GM12873 (cell line): ENCODE measurements around the gene LGALS3BP.

ENCODE experiments used
- TF ChIP-seq, protein P1 (sequence below): IDR thresholded peaks from 2 replicates; pipeline ENCODE4 v1.5.1; 2012; ENCODE audit warnings: low read depth, mild to moderate bottlenecking, moderate library complexity, low read length, control low read depth; ENCODE audit not compliant: insufficient read depth; ENCODE audit errors: missing control alignments

The LGALS3BP gene

GRCh38 chr17:78940258-78940657 lies 39.5 kb downstream of the LGALS3BP start:
- TF ChIP-seq, protein P1, sequence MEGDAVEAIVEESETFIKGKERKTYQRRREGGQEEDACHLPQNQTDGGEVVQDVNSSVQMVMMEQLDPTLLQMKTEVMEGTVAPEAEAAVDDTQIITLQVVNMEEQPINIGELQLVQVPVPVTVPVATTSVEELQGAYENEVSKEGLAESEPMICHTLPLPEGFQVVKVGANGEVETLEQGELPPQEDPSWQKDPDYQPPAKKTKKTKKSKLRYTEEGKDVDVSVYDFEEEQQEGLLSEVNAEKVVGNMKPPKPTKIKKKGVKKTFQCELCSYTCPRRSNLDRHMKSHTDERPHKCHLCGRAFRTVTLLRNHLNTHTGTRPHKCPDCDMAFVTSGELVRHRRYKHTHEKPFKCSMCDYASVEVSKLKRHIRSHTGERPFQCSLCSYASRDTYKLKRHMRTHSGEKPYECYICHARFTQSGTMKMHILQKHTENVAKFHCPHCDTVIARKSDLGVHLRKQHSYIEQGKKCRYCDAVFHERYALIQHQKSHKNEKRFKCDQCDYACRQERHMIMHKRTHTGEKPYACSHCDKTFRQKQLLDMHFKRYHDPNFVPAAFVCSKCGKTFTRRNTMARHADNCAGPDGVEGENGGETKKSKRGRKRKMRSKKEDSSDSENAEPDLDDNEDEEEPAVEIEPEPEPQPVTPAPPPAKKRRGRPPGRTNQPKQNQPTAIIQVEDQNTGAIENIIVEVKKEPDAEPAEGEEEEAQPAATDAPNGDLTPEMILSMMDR, result no peak

- TF ChIP-seq, protein P1, result no peak
These were observed 40.1 kb downstream of the LGALS3BP start for GRCh38 chr17:78939615-78940014.

DNA sequence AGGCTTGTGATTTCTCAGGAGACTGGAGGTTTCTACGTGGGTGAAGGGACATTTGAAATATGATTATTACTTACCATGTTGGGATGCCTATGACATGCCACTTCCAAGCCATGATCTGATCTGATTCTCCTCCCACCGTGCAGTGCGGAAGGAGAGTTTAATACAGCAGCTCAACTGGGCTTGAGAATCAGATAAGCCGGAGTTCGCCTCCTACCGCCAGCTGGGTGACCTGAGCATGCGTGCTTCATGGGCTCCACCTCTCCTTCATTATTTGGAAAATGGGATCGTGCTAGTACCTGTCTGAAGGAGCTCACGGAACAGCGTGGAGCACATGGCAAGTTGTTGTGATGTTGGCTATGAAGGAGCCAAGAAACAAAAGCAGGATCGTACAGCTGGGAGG lies 42.2 kb downstream of the LGALS3BP start:
- TF ChIP-seq, protein P1, result no peak

DNA sequence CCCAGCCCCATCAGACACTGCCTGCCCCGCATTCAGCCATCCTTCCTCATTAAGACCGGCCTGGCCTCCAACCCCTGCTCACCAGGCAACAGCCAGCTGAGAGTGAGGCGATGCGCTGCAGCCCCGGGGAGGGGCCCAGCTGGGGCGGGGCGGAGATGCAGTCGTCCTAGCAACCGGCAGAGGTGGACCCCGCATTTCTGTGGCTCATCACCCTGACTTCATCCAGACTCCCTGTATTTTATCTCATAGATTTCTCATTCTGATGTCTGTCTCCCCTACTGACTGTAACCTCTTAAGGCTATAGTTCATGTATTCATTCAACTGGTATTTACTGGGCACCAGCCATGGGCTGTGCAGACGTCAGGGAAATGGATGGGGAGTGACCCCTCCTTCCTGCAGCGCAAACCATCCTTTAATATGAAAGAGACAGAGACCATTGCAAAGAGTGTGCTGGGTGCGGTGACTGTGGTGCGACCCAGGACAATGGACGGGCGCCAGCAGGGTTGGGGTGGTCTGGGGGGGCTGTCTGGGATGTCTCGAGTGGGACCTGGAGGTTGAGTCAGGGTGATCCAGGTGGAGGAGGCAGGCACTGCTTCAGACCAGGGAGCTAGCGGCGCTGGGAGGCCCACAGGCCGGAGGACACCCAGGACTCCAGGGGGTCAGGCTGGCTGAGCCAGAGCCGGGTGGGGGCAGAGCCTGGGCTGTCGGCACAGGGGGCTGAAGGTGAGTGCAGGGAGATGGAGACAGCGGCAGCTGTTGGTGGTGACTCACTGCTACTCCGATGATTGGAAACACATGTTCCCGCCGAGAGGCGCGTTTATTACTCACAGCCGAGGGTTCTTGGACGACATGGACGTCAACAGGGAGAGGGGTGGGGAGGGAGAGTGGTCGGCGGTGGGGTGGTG lies 44.1 kb downstream of the LGALS3BP start:
- TF ChIP-seq, protein P1, result no peak

DNA sequence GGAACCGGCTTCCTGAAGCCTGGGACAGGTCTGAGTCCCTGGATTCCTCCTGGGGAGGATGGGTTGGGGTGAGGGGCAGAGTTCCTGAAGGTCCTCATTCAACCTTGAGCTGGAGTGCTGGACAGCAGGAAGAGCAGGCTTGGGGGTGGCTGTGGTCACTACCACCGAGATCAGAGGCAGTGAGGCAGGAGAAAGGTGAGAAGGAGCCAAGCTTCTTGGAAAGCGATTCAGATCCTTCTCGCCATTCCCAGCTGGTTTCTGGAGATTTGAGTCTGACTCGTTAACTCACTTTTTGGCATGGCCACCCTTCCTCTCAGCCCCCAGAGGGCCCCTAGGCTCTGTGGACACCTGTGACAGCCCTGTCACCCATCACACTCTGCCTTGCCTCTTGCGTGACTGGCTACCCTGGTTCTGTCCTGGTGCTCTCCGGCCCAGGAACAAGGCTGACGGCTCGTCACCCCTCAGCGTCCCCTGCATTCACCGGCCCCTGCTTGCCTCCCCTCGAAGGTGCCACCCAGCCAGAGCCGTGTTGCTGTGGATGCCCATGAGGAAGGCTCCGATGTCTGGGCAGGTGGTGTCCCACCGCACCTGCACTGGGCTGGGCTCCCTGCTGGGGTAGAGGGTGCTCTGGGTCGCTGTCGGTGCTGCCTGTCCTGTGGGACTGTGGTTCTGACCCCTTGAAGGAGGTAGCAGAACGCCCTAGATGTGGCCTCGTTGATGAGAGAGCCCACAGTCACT lies 44.9 kb downstream of the LGALS3BP start:
- TF ChIP-seq, protein P1, result no peak

GRCh38 chr17:78933959-78934568 lies 45.7 kb downstream of the LGALS3BP start:
- TF ChIP-seq, protein P1, result no peak
